Activated CD4-positive, alpha-beta T cell treated with anti-CD3 and anti-CD28 coated beads for 1 hour (primary cell): ENCODE data around the gene SYTL3.

Source experiments
- DNase-seq: peaks from one replicate; pipeline ENCODE4 v3.0.0-alpha.2; 2020

Gene SYTL3

DNA sequence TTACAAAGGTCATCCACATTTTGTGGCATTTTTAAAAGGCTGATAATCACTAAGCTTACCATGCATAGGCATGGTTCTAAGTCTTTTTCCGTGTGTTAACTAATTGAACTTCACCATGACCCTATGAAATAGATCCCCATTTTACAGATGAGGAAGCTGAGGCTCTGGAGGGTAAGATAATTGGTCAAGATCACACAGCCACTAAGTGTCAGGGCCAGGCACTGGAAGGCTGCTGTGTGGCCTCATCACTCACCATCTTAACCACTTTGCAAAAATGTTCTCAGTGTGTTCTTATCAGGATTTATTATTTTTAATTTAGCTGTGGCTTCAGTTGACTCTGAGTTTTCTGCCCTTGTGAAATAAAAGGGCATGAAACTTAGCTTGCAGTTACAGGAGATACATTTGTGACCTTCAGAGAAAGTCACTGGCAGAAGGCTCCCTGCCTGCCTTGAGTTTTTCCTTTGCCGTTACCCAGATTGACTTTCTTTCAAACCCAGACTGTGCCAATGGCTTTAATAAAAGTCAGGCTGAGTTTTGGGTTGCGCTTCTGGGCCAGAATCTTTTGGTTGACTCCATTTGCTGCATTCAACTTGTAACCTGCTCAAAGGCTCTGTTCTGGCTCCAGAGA lies 87.3 kb downstream of the SYTL3 start:
- DNase-seq = no peak

GRCh38 chr6:158737710-158738615 lies 88.1 kb downstream of the SYTL3 start:
- DNase-seq = no peak

DNA sequence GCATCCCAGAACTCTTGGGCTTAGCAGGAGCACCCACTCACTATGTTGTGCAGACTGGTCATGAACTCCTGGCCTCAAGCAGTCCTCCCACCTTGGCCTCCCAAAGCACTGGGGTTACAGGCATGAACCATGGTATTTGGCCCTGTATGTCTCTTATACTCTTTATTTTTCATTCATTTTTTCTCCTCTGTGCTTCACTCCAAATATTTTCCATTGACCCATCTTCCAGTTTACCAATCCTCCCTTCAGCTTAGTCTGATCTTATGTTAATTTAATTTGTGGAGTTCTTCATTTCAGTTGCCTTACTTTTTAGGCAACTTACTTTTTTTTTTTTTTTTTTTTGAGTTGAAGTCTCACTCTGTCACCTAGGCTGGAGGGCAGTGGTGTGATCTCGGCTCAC lies 89.8 kb downstream of the SYTL3 start:
- no peak for DNase-seq

DNA sequence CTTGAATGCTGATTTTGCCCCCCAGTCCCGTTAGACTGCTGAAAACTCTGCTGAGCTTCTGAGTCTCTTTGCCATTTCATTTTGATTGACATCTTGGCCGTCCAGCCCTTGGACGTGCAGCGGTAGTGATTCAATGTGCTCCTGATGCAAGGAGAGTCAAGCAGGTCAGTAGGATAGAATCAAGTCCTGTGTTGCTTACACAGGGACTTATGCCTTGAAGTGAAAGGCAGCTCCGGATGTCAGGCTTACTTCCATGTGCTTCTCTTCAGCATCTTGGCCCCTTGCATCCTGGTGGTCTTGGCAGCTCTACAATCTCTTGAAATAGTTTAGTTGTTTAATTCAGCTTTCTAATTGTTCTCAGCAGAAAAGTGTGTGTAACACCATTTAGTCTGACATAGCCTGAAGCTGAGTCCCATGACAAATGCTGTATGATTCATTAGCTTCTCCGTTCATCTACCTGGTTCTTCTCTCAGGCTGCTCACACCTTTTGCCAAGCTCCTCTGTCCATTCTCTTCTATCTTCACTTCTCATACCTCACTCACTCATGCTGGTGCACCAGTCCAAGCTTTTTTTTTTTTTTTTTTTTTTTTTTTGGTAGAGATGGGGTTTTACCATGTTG lies 93.3 kb downstream of the SYTL3 start:
- DNase-seq = no peak

- no peak for DNase-seq
Observed at GRCh38 chr6:158744986-158745430, 95.2 kb downstream of the SYTL3 start.

- DNase-seq = no peak
Observed at GRCh38 chr6:158751224-158751623, 101.4 kb downstream of the SYTL3 start.

GRCh38 chr6:158751921-158752320 lies 102.1 kb downstream of the SYTL3 start:
- DNase-seq = no peak

DNA sequence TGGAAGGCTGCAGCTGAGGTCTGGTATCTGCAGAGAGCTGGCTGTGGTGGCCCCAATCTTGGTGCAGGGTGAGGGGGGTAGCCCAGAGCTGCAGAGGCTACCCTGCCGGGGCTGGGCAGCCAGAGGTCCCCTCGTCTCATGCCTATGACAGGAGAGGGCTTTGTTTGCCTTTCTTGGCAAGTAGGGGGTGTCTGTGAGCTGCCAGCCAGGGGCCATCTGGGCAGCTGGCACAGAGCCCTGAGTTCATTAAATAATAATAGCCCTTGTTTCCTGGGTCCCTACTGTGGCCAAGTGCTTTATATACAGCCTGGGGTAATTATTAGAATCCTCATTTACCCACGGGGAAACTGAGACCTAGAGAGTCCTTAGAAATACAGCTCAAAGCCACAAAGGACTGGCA lies 102.8 kb downstream of the SYTL3 start:
- DNase-seq = no peak

- DNase-seq = no peak
Observed at GRCh38 chr6:158753811-158754210, 104.0 kb downstream of the SYTL3 start.

DNA sequence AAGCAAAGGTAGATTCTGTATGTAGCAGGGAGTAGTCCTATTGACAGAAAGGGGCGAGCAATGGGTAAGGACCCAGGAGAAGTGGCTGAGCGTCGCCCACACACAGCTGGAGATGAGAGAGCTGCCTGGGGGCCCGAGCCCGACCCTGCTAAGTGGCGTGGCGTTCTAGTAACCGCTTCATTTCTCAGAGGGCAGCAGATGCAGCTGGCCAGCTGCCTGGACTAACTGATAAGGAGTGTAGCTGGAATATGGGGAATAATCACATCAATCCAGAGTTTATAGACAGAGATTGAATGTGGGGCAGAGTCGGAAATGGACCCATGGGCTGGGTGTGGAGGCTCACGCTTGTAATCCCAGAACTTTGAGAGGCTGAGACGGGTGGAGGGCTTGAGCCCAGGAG lies 104.9 kb downstream of the SYTL3 start:
- DNase-seq = no peak

GRCh38 chr6:158755636-158756035 lies 105.8 kb downstream of the SYTL3 start:
- no peak for DNase-seq

- DNase-seq = no peak
Observed at GRCh38 chr6:158756126-158756525, 106.3 kb downstream of the SYTL3 start.

GRCh38 chr6:158756977-158757752 lies 107.3 kb downstream of the SYTL3 start:
- no peak for DNase-seq

DNA sequence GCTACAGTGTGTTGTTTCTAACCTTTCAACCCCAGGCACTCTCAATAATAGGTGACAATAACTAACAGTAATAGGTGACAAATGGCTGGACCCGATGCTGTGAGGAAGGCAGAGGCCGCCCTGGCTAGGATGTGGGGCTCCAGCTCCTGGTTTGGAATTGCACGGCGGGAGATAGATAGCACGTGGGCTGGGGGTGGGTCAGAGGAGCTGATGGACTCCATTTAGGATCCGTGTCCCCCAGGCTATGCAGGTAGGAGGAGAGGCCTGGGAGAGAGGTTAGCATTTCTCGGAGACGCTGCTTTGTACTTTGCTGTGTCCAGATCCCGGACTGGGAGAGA lies 107.9 kb downstream of the SYTL3 start:
- DNase-seq = no peak

- no peak for DNase-seq
Observed at GRCh38 chr6:158758451-158758860, 108.6 kb downstream of the SYTL3 start.

DNA sequence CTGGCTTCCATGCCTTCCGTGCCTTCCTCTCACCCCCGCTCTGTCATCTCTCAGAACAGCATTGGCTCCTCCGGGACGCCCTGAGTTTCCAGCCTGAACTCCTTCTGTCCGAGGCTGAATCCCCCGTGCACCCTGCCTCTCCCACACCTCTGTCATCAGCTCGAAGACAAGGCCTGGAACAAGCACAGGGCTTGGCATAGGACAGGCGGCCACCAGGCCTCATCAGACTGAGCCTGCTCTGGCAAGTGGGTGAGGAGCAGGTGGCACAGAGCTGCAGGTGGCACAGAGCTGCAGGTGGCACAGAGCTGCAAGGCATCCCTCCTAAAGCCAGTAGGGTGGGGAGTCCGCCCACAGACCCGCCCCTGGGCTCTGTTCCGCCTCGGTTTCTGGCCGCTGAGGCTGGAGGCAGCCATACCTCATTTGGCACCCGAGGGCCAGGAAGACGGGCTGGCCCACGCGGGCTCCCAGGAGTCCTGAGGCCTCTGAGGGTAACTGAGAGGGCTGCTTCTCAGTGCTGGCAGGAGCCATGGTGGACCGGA lies 109.2 kb downstream of the SYTL3 start:
- no peak for DNase-seq

GRCh38 chr6:158759966-158760617 lies 110.2 kb downstream of the SYTL3 start:
- no peak for DNase-seq

DNA sequence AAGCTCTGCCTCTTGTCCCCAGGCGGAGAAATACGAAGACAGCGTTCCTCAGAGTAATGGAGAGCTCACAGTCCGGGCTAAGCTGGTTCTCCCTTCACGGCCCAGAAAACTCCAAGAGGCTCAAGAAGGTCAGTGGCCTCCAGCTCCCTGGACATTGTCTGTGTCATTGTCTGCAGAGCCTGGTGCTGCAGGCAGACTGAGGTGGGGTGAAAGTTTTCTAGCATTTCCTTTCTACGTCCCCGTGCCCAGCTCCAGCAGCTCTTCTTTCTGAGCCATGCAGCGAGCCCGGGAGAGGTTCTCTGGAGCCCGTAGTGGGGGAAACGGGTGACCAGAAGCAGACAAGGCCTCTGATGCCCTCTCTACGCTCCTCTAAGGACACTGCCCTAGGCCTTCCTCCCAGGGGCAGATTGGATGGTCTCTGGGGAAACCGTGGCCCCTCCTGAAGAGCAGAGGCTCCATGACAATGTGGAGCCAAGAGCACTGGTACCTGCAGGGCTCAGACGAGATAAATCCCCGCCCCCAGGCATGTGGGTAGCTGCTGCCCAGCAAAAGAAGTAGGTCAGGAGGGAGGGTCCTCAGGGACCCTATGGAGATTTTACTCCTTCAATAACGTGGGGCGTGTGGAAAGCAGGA lies 110.9 kb downstream of the SYTL3 start:
- no peak for DNase-seq

- DNase-seq = no peak
Observed at GRCh38 chr6:158761746-158762145, 111.9 kb downstream of the SYTL3 start.

DNA sequence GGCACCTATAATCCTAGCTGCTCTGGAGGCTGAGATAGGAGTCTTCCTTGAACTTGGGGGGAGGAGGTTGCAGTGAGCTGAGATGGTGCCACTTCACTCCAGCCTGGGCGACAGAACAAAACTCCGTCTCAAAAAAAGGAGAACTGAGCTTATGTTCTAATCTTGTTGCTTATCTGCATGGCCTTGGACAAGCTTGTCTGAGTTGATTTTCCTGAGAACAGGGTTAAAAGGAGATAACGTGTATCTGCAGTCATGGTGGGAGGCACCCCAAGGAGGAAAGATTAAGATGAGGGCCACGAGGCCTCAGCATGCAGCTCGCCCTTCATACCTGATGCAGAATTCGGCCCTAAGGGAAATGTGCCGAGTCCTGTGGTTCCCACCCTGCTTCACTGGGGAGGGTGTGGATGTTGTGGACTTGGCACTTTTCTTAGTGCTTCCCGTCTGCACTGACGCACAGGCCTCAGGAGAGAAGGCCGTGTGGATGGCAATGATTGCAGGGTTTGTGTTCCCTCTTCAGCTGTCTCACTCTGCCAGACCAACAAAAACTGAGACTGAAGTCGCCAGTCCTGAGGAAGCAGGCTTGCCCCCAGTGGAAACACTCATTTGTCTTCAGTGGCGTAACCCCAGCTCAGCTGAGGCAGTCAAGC lies 113.1 kb downstream of the SYTL3 start:
- DNase-seq = no peak

- no peak for DNase-seq
Observed at GRCh38 chr6:158763434-158764182, 113.8 kb downstream of the SYTL3 start.
